Measurements from ENCODE around the gene TPST2.

GRCh38 chr22:26517429-26517828 is 72.5 kb downstream of the TPST2 start:
- TF ChIP-seq CTCF (IDR thresholded peaks at IDR 0.05; ENCODE audit: borderline replicate concordance, extremely low read depth, low read length, poor library complexity, severe bottlenecking) (no peak), EZH2 (IDR thresholded peaks at IDR 0.05; ENCODE audit: borderline replicate concordance, low read depth, low read length, severe bottlenecking) (no peak)
